ENCODE measurements around the gene KYAT1. TPM values are rescaled to one million over a fixed set of nuclear protein-coding genes. Genes with fewer than 3 reads are reported as not detected.

Gene KYAT1
- total RNA-seq, 2 donors from 2014 or later, result 5.4 to 14.2 TPM

GRCh38 chr9:128913048-128913900 is 31.5 kb upstream of the KYAT1 start:
- no peak for TF ChIP-seq CTCF (IDR thresholded peaks at IDR 0.05)
- ATAC-seq (ENCODE audit: insufficient number of reproducible peaks, low FRiP score, low read depth) (no peak), DNase-seq (ENCODE audit: low spot score) (no peak)
- peak overlapping the region; percentile 96 for H3K27ac ChIP-seq
- peaks cover 75 to 90% of the 10 kb centered on the region in 2 donors for H3K4me1 ChIP-seq (ENCODE audit: control insufficient read depth in 1 of 2, low read depth in 2 of 2)
- H3K4me3 ChIP-seq, result peak overlapping the region; percentile 41
- no peaks in the 10 kb centered on the region for H3K9me3 ChIP-seq
- peaks cover 50% of the 10 kb centered on the region for H3K36me3 ChIP-seq
- H3K27me3 ChIP-seq (replicated peaks; ENCODE audit: insufficient read depth), result no peaks in the 10 kb centered on the region

GRCh38 chr9:128912270-128912853 is 30.6 kb upstream of the KYAT1 start:
- no peak for TF ChIP-seq CTCF (IDR thresholded peaks at IDR 0.05)
- peak overlapping the region; percentile 96 for H3K27ac ChIP-seq
- ATAC-seq (ENCODE audit: insufficient number of reproducible peaks, low FRiP score, low read depth) (no peak), DNase-seq (ENCODE audit: low spot score) (no peak)
- H3K9me3 ChIP-seq, result no peaks in the 10 kb centered on the region
- no peaks in the 10 kb centered on the region for H3K27me3 ChIP-seq (replicated peaks; ENCODE audit: insufficient read depth)
- peaks cover 75 to 81% of the 10 kb centered on the region in 2 donors for H3K4me1 ChIP-seq (ENCODE audit: control insufficient read depth in 1 of 2, low read depth in 2 of 2)
- H3K36me3 ChIP-seq, result peaks cover 50% of the 10 kb centered on the region
- peak overlapping the region; percentile 41 for H3K4me3 ChIP-seq

GRCh38 chr9:128911529-128912035 is 29.8 kb upstream of the KYAT1 start:
- H3K9me3 ChIP-seq, result no peaks in the 10 kb centered on the region
- H3K4me1 ChIP-seq (ENCODE audit: control insufficient read depth in 1 of 2, low read depth in 2 of 2), result peaks cover 71 to 74% of the 10 kb centered on the region in 2 donors
- DNase-seq (ENCODE audit: low spot score) (peak; percentile 79), ATAC-seq (ENCODE audit: insufficient number of reproducible peaks, low FRiP score, low read depth) (peak; percentile 50)
- H3K27ac ChIP-seq, result peak overlapping the region; percentile 96
- TF ChIP-seq CTCF (IDR thresholded peaks at IDR 0.05), result no peak
- H3K4me3 ChIP-seq, result peak overlapping the region; percentile 40
- H3K36me3 ChIP-seq, result peaks cover 55% of the 10 kb centered on the region
- no peaks in the 10 kb centered on the region for H3K27me3 ChIP-seq (replicated peaks; ENCODE audit: insufficient read depth)

- peaks cover 55% of the 10 kb centered on the region for H3K36me3 ChIP-seq
- no peaks in the 10 kb centered on the region for H3K27me3 ChIP-seq (replicated peaks; ENCODE audit: insufficient read depth)
- H3K27ac ChIP-seq, result peak overlapping the region; percentile 96
- no peak for TF ChIP-seq CTCF (IDR thresholded peaks at IDR 0.05)
- H3K4me3 ChIP-seq, result peak overlapping the region; percentile 40
- no peak for DNase-seq (ENCODE audit: low spot score)
- no peak for ATAC-seq (ENCODE audit: insufficient number of reproducible peaks, low FRiP score, low read depth)
- no peaks in the 10 kb centered on the region for H3K9me3 ChIP-seq
- peaks cover 65 to 70% of the 10 kb centered on the region in 2 donors for H3K4me1 ChIP-seq (ENCODE audit: control insufficient read depth in 1 of 2, low read depth in 2 of 2)
These were observed 29.2 kb upstream of the KYAT1 start for GRCh38 chr9:128910906-128911305.

GRCh38 chr9:128909859-128910258 is 28.1 kb upstream of the KYAT1 start:
- Histone ChIP-seq H3K9me3 (no peaks in the 10 kb centered on the region), H3K36me3 (peaks cover 51% of the 10 kb centered on the region), H3K4me3 (no peak overlapping the region), H3K4me1 (ENCODE audit: control insufficient read depth in 1 of 2, low read depth in 2 of 2) (peaks cover 54 to 67% of the 10 kb centered on the region in 2 donors), H3K27me3 (replicated peaks; ENCODE audit: insufficient read depth) (no peaks in the 10 kb centered on the region), H3K27ac (peak overlapping the region; percentile 96)
- DNase-seq (ENCODE audit: low spot score) (no peak), ATAC-seq (ENCODE audit: insufficient number of reproducible peaks, low FRiP score, low read depth) (no peak)
- TF ChIP-seq CTCF (IDR thresholded peaks at IDR 0.05), result no peak

Measured in thoracic aorta (tissue), 2 donors.